Epithelial cell of esophagus (primary cell): Measurements from ENCODE around the gene TBC1D14.

Experiments
- DNase-seq: peaks from one replicate; pipeline ENCODE4 v3.0.0; 2010; ENCODE audit warnings: low read depth
- H3K4me3 ChIP-seq: 2 replicates; pipeline ENCODE4 v1.5.1; 2011; ENCODE audit warnings: mild to moderate bottlenecking, low read length, control low read depth
- CTCF ChIP-seq: IDR thresholded peaks from 2 replicates; pipeline ENCODE4 v1.5.1; 2011; ENCODE audit warnings: low read depth, mild to moderate bottlenecking, low read length, control low read depth, inconsistent platforms; ENCODE audit not compliant: insufficient read depth; ENCODE audit errors: missing control alignments

TBC1D14 gene

GRCh38 chr4:7055990-7056325, 146.3 kb downstream of the TBC1D14 start:
- no peak overlapping the region for H3K4me3 ChIP-seq
- no peak for TF ChIP-seq CTCF
- no peak for DNase-seq

GRCh38 chr4:7058792-7059191, 149.2 kb downstream of the TBC1D14 start:
- no peak for TF ChIP-seq CTCF
- H3K4me3 ChIP-seq: no peak overlapping the region
- no peak for DNase-seq

DNA sequence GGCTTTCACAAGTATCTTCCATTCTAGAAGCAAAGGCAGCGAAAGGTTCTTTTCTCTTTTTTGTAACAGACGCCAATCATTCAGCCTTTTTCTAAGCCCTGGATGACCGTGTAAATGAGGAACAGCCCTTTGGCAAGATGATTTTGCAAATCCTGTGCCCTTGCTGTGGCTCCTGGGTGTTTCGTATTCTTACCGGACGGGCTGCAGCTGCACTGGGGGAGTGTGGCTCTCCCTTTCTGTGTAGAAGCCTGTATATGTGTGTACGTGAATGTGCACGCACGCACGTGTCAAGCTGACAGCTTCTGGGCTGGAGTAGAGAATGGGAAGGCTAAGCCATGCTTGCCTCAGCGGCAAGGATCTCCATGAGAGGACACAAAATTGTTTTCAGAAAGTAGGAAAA, 150.0 kb downstream of the TBC1D14 start:
- H3K4me3 ChIP-seq: no peak overlapping the region
- no peak for TF ChIP-seq CTCF
- no peak for DNase-seq

- no peak overlapping the region for H3K4me3 ChIP-seq
- DNase-seq: no peak
- TF ChIP-seq CTCF: no peak
These were observed 150.9 kb downstream of the TBC1D14 start for GRCh38 chr4:7060346-7061150.

DNA sequence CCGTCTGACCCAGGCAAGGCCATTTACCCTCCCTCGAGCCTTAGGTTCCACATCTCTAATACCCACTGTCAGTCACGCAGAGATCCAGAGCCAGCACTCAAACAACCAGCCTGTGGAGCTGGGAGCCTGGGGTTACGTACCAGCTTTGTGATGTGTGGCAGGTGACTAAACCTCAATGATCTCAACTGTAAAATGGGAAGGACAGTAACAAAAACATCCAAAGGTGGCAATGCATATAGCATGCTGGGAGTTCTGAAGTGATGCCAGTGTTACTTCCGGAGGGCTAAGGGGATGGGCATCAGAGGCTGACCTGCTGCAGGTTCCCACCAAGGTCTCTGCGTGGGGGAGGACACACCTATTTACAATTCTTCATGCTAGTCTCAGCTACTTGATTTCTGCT, 152.2 kb downstream of the TBC1D14 start:
- DNase-seq: no peak
- H3K4me3 ChIP-seq: no peak overlapping the region
- TF ChIP-seq CTCF: no peak

DNA sequence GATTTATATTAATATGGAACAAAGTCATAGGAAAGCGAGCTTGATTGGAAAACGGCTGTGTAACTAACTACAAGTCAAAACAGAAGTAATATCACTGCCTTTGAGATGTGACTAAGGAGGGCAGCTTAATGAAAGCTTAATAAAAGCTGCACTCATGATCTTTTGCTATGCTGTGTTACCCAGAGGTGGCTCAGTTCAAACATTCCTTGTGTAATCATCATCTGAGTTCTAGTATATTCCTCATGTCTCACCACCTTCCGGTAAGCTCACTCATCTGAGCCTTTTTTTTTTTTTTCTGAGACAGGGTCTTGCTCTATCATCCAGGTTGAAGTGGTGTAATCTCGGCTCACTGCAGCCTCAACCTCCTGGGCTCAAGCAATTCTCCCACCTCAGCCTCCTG, 153.2 kb downstream of the TBC1D14 start:
- TF ChIP-seq CTCF: no peak

GRCh38 chr4:7063362-7063761, 153.7 kb downstream of the TBC1D14 start:
- TF ChIP-seq CTCF: no peak
- no peak for DNase-seq
- H3K4me3 ChIP-seq: no peak overlapping the region

More for the DNA sequence above, 153.2 kb downstream of the TBC1D14 start:
- H3K4me3 ChIP-seq: no peak overlapping the region
- DNase-seq: no peak
